Ovary (tissue), 3 donors: Measurements from ENCODE around the gene GRN.

Experiments used
- CTCF ChIP-seq, 3 donors: fragments of 450-650 bp in 2 of 3; fragments of 200-600 bp in 1 of 3; IDR thresholded peaks; one replicate each; pipeline versions ENCODE4 v1.5.1 to v1.8.0; 2016 to 2022; ENCODE audit warnings: antibody characterized with exemption in 3 of 3, mild to moderate bottlenecking in 1 of 3
- EP300 ChIP-seq: sonication (generic); formaldehyde crosslinking; IDR thresholded peaks from one replicate; pipeline ENCODE4 v1.6.1; 2017; ENCODE audit warnings: antibody characterized with exemption
- donor health status: DM: no; HTN: no; CAD: no.

- TF ChIP-seq CTCF (IDR thresholded peaks at IDR 0.05) (no peak), EP300 (no peak)
These were observed 3.9 kb downstream of the GRN start for GRCh38 chr17:44348988-44349364.
